Right cardiac atrium (tissue), 5 donors: ENCODE results near the gene ACOXL. TPM values are rescaled to one million over a fixed set of nuclear protein-coding genes. Genes with fewer than 3 reads are reported as not detected.

ENCODE experiments used
- ATAC-seq, 2 donors: fragments of 200-7000 bp; cut with Tn5 transposase; one replicate each; pipeline versions ENCODE4 v1.8.0 to v1.9.1; 2020; ENCODE audit warnings: moderate library complexity in 2 of 2, mild to moderate bottlenecking in 1 of 2
- DNase-seq, 3 donors: peaks; one replicate each; pipeline ENCODE4 v3.0.0-alpha.2; 2020
- H3K27ac ChIP-seq: one replicate; pipeline ENCODE4 v1.5.1; 2013; ENCODE audit warnings: mild to moderate bottlenecking, low read length, control low read depth, moderate library complexity
- H3K27me3 ChIP-seq: one replicate; pipeline ENCODE4 v1.6.1; 2013; ENCODE audit not compliant: control insufficient read depth, insufficient read depth
- H3K4me1 ChIP-seq: one replicate; pipeline ENCODE4 v1.6.1; 2013; ENCODE audit warnings: low read length; ENCODE audit not compliant: control insufficient read depth, insufficient read depth
- H3K4me3 ChIP-seq: one replicate; pipeline ENCODE4 v1.5.1; 2013; ENCODE audit warnings: low read length, control low read depth
- H3K9me3 ChIP-seq: one replicate; pipeline ENCODE4 v1.6.1; 2013; ENCODE audit warnings: low read length; ENCODE audit not compliant: control insufficient read depth
- WGBS: extraction: QIAGEN DNeasy Blood & Tissue Kit; methylation state at CpG from one replicate; pipeline ENCODE4 v1.1.7; 2013; 5-methylcytosine and 5-hydroxymethylcytosine counted together
- intact Hi-C, 4 donors: fragments of 100-400 bp; cut with DNase I; formaldehyde crosslinking; loops; one replicate each; pipeline versions ENCODE4 v1.11.0 to v1.14.0; 2022 to 2023
- polyA plus RNA-seq: library from polyadenylated mRNA; stranded (reverse); fragments of 200-250 nt; gene quantifications from one replicate; pipeline ENCODE4 v1.2.3, GENCODE V29; 2013
- total RNA-seq, 4 donors: library from RNA; stranded (reverse); fragmentation: NEBNext Ultra II Directional; extraction: Animal tissue kit (Norgen Biotek cat#: 25700); gene quantifications; one replicate each; pipeline ENCODE4 v1.2.1, GENCODE V29; 2021
- donor health status: healthy with polysubstance abuse.
- donor health status: DM: no; HTN: yes; CAD: no.
- donor health status: DM: no; HTN: no; CAD: no.
- donor health status: DM: no; HTN: yes; CAD: no; lungs with severe emphysema.
- donor health status: DM: yes; HTN: yes; CAD: no.

Gene ACOXL
- total and polyA plus RNA-seq, 5 donors, result 0.02 TPM; not detected in 4

DNA sequence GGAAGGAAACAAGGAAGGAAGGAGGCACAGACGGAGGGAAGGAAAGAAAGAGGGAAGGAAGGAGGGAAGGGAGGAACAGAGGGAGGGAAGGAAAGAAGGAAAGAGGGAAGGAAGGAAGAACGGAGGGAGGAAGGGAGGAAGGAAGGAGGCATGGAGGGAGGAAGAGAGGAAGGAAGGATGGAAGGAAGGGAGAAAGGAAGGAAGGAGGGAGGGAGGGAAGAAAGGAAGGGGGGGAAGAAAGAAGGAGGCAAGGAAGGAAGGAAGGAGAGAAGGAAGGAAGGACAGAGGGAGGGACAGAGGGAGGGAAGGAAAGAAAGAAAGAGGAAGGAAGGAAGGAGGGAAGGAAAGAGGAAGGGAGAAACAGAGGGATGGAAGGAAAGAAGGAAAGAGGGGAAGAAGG lies 7.6 kb upstream of the ACOXL start:
- WGBS, result 50% methylated on average over 2 of the region's 2 CpGs
- ATAC-seq (no peak), DNase-seq (no peak)
- Histone ChIP-seq H3K4me1 (no peaks in the 10 kb centered on the region), H3K4me3 (no peak overlapping the region), H3K27ac (no peak overlapping the region), H3K9me3 (no peaks in the 10 kb centered on the region), H3K27me3 (no peaks in the 10 kb centered on the region)
- intact Hi-C loops, result no loop called here

DNA sequence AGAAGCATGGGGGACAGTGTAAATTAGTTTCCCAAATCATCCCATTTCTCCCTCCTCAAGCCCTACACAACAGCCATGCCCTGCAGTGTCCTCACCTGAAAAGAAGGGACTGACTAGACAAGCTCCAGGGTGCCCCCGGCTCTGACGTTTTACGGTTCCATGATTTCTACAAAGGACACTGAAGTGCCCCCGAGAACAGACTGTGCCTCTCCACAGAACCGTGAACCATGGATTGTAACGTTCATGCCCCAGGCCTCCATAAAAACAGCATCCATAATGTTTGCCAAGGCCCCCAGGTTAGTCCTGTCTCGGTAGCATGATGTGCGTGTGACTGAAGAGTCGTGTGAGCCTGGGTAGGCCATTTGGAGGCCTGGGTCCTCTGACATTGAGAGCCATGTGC lies 7.0 kb upstream of the ACOXL start:
- no peak for DNase-seq
- Histone ChIP-seq H3K9me3 (no peaks in the 10 kb centered on the region), H3K4me1 (no peaks in the 10 kb centered on the region), H3K4me3 (no peak overlapping the region), H3K27ac (no peak overlapping the region), H3K27me3 (no peaks in the 10 kb centered on the region)
- WGBS, result 94% methylated on average over 9 of the region's 9 CpGs
- intact Hi-C loops, result no loop called here
- no peak for ATAC-seq

DNA sequence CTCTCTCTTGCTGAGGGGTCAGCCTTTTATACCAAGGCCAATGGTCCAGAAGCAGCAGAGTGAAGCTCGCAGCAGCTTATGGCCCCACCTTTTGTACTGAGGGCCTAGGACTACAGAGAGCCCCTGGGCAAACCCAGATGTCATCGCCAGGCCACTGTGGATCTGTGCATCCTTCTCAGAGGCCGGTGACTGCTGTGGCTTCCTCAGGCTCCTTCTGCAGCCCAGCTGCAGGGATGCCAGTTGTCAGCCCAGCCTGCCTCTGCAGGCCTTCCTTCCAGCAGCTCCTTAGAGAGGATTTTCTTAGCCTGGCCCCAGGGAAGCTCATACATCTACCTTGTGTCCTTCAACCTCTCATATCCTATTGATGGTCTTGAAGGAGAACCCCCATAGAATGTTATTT lies 6.5 kb upstream of the ACOXL start:
- ATAC-seq, result no peak
- Histone ChIP-seq H3K27ac (no peak overlapping the region), H3K27me3 (no peaks in the 10 kb centered on the region), H3K4me3 (no peak overlapping the region), H3K4me1 (no peaks in the 10 kb centered on the region), H3K9me3 (no peaks in the 10 kb centered on the region)
- intact Hi-C loops, result no loop called here
- no peak for DNase-seq
- 94% methylated on average over 3 of the region's 3 CpGs for WGBS

DNA sequence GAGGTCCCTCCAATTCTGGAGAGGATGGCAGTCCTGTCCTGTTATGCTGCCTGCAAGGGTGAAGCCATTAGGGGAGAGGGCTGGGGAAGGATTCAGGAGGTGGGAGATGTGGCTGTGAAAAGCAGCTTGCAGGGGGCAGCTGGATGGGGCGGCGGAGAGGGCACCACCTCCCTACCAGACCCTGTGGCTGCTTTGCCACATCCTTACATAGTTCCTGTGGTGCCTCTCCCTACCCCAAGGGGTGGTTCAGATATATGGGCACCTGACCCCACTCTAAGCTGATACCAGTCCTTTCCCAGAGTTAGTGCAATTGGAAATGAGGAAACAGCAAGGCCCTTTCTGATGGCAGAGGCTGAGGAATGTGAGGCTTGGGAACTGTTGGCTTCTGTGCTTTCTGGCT lies 6.1 kb upstream of the ACOXL start:
- Histone ChIP-seq H3K27ac (no peak overlapping the region), H3K9me3 (no peaks in the 10 kb centered on the region), H3K27me3 (no peaks in the 10 kb centered on the region), H3K4me3 (no peak overlapping the region), H3K4me1 (no peaks in the 10 kb centered on the region)
- intact Hi-C loops, result no loop called here
- no peak for DNase-seq
- no peak for ATAC-seq
- WGBS, result 90% methylated on average over 2 of the region's 2 CpGs

DNA sequence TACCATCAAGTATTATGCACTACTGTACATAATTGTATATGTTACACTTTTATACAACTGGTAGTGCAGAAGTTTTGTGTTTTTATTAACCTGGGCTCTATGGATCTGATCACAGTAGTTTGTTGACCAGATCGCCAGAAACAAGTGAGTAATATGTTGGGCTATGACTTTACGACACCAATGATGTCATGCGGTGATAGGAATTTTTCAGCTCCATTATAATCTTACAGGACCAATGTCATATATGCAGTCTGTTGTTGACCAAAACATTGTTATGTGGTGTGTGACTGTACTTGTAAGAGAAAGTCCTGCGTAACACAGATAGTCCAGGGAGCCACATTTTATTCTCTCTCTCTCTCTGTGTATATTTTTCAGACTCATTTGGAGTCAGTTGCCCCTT lies 4.5 kb upstream of the ACOXL start:
- no peaks in the 10 kb centered on the region for H3K27me3 ChIP-seq
- H3K4me3 ChIP-seq, result no peak overlapping the region
- DNase-seq (no peak), ATAC-seq (no peak)
- no peak overlapping the region for H3K27ac ChIP-seq
- H3K9me3 ChIP-seq, result no peaks in the 10 kb centered on the region
- H3K4me1 ChIP-seq, result no peaks in the 10 kb centered on the region
- intact Hi-C loops, result no loop called here
- WGBS, result 93% methylated on average over 4 of the region's 4 CpGs

DNA sequence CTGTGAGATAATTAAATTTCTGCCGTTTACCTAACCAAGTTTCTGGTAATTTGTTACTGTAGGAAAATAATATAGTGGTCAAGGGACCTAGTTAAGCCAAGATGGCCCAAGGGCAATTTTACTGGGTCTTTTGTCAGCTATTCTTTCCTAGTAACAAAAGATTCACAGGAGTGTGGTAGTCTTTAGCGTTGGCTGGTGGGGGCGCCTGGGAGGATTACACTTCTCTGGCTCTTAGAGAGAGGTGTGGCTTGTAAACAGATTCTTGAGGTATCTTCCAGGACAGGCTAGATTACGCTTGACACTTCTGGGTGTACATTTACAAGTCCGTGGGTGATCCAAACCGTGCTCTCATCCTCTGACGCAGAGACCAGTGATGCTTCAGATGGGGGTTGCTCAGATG lies 3.3 kb upstream of the ACOXL start:
- ATAC-seq (no peak), DNase-seq (no peak)
- 72% methylated on average over 7 of the region's 7 CpGs for WGBS
- H3K9me3 ChIP-seq, result no peaks in the 10 kb centered on the region
- intact Hi-C loops, result no loop called here
- no peaks in the 10 kb centered on the region for H3K4me1 ChIP-seq
- peaks cover 3% of the 10 kb centered on the region for H3K27me3 ChIP-seq
- H3K27ac ChIP-seq, result no peak overlapping the region
- H3K4me3 ChIP-seq, result no peak overlapping the region

DNA sequence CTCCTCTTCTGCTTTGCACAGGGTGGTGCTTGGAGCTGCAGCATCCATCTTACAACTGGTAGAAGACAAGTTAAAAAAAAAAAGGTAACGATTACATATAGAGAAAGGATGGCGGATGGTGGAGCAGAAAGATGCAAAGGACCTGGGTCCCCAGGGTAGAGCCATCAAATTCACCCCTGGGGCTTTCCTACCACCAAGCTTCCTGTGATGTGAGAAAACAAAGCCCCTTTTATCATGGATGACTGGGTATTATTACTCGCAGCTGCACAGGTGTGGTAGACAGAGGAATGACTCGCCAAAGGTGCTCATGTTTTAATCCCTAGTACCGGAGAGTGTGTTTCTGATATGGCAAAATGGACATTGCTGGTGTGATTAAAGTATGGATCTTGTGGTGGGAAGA lies 1.3 kb upstream of the ACOXL start:
- H3K27me3 ChIP-seq, result peaks cover 3% of the 10 kb centered on the region
- no peak for ATAC-seq

DNA sequence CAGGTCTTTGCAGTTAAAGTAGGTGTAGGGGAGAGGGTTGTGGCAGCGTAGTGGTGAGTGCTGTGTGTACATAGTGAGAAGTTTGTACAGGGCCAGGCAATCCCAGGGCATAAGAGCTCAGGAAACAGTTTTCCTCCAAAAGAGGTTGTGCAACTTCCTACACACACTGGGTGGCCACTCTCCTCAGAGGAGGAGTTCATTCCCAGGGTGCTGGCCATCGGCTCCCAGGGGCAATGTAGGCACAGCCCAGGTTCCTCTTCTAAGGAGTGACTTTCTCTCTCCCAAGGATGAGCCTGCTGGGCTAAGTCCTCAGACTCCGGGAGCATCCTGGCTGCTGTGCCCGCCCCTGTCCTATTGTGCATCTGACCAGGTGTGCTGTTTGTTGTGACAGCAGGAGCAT lies 3.0 kb downstream of the ACOXL start:
- H3K4me3 ChIP-seq, result no peak overlapping the region
- 60% methylated on average over 4 of the region's 4 CpGs for WGBS
- ATAC-seq, result no peak
- DNase-seq, result no peak
- H3K27me3 ChIP-seq, result peaks cover 3% of the 10 kb centered on the region
- intact Hi-C loops, result no loop called here
- no peaks in the 10 kb centered on the region for H3K9me3 ChIP-seq
- no peaks in the 10 kb centered on the region for H3K4me1 ChIP-seq
- no peak overlapping the region for H3K27ac ChIP-seq

More for the DNA sequence above, 1.3 kb upstream of the ACOXL start:
- Histone ChIP-seq H3K9me3 (no peaks in the 10 kb centered on the region), H3K27ac (no peak overlapping the region), H3K4me1 (no peaks in the 10 kb centered on the region), H3K4me3 (no peak overlapping the region)
- intact Hi-C loops, result no loop called here
- WGBS, result 89% methylated on average over 5 of the region's 5 CpGs
- DNase-seq, result no peak

DNA sequence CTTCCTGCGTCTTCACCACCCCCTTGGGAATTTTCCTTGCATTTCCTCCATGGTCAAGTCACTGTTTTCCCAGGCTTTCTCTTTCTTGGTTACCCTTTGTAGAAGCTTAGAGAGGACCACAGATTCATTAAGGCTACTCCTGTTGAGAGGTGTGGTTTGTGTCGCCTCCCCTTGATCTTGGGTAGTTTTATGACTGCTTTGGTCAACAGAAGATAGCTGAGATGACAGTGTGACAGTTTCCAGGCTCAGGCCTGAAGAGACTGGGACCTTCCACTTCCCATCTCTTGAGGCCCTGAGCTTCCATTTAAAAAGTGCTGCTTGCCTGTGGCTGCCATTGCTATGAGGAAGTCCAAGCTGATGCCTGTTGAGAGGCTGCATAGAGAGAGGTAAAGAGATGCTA lies 5.4 kb downstream of the ACOXL start:
- Histone ChIP-seq H3K27ac (no peak overlapping the region), H3K4me1 (no peaks in the 10 kb centered on the region), H3K9me3 (no peaks in the 10 kb centered on the region), H3K27me3 (peaks cover 3% of the 10 kb centered on the region), H3K4me3 (no peak overlapping the region)
- DNase-seq (no peak), ATAC-seq (no peak)
- WGBS, result 71% methylated on average over 2 of the region's 2 CpGs
- intact Hi-C loops, result no loop called here

DNA sequence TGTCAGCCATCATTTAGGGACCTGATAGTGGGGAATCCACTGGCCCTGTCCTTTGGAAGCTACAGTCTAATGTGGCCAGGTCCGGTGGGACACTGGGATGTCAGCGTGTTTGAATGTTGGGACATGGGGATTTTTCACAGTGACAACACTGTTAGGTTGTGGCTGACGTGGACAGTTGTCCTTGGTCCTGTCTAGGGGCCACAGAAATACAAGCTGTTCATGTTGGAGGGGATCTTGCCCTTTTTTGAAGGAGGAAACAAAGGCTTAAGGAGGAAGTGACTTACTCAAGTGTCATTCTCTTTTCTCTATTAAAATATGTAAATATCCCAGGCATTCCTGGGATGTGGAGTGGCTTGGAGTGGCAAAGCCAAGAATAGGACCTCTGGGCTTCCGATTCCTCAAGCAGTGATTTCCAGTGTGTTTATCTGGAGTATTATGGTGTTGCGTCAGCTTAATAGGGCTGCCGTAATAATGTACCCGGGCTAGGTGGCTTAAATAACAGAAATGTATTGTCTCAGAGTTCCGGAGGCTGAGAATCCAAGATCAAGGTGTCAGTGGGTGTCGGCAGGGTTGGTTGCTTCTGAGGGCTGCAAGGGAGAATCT lies 8.5 kb downstream of the ACOXL start:
- no peaks in the 10 kb centered on the region for H3K4me1 ChIP-seq
- no peaks in the 10 kb centered on the region for H3K9me3 ChIP-seq
- ATAC-seq (no peak), DNase-seq (no peak)
- WGBS, result 81% methylated on average over 9 of the region's 9 CpGs
- H3K27me3 ChIP-seq, result no peaks in the 10 kb centered on the region
- no peak overlapping the region for H3K4me3 ChIP-seq
- intact Hi-C loops, result no loop called here
- no peak overlapping the region for H3K27ac ChIP-seq

DNA sequence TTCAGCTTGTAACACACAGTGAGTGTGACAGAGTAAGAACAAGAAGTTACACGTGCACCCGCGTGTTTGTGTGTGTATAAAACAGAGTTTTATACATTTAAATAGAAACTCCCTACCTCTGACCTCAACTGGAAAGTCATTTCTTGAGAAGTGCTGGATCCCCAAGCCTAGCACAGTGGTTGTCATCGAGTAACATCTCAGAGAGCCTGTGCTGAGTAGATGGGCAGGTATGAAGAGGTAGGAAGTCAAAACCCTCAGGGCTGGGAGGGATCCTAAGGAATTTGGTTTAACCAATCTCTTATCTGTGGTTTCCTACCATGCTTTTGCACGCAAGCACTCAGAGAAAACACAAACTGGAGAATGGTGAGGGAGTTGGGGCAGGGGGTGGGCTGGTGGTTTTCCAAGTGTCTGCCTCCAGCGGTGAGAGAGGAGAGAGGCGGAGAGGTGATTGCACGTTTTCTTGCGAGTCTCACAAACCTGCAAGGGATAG lies 9.2 kb downstream of the ACOXL start:
- H3K27ac ChIP-seq, result no peak overlapping the region

DNA sequence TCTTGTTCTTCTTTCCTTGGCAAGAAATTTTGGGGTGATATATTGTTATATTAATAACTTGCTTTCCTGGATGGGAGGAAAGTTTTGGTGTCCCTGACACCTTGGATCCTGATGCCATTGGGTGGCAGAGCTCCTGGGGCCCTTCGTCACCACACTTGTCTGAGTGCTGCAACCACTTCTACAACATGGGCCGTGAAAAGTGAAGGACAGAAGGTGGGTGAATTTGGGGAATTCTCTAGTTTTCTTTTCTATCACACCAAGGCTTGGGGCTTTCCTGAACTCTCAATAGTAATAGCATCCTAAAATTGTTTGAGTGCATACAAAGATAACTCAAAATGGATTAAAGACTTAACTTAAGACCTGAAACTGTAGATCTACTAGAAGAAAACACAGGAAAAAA lies 10.0 kb downstream of the ACOXL start:
- Histone ChIP-seq H3K27ac (no peak overlapping the region), H3K9me3 (no peaks in the 10 kb centered on the region), H3K4me3 (no peak overlapping the region), H3K27me3 (no peaks in the 10 kb centered on the region), H3K4me1 (no peaks in the 10 kb centered on the region)
- ATAC-seq, result no peak
- intact Hi-C loops, result no loop called here
- WGBS, result 86% methylated on average over 2 of the region's 2 CpGs
- no peak for DNase-seq

More for the DNA sequence above, 9.2 kb downstream of the ACOXL start:
- DNase-seq, result no peak
- Histone ChIP-seq H3K4me1 (no peaks in the 10 kb centered on the region), H3K9me3 (no peaks in the 10 kb centered on the region), H3K27me3 (no peaks in the 10 kb centered on the region), H3K4me3 (no peak overlapping the region)
- no peak for ATAC-seq
- 61% methylated on average over 9 of the region's 9 CpGs for WGBS
- intact Hi-C loops, result no loop called here
